NT2/D1 (cell line): ENCODE results near the gene MAD1L1.

Experiments used
- DNase-seq: peaks from one replicate; pipeline ENCODE4 v3.0.0-alpha.2; 2011; ENCODE audit warnings: low read depth, low spot score
- H3K27me3 ChIP-seq: 2 replicates; pipeline ENCODE4 v1.6.0; 2011; ENCODE audit warnings: mild to moderate bottlenecking; ENCODE audit not compliant: insufficient read length, insufficient read depth
- H3K36me3 ChIP-seq: 2 replicates; pipeline ENCODE4 v1.6.1; 2011; ENCODE audit warnings: mild to moderate bottlenecking, low read length, mixed read lengths; ENCODE audit not compliant: insufficient read depth, insufficient read length
- H3K4me1 ChIP-seq: 2 replicates; pipeline ENCODE4 v1.5.1; 2011; ENCODE audit not compliant: insufficient read depth, insufficient read length
- H3K4me3 ChIP-seq: 2 replicates; pipeline ENCODE4 v1.5.1; 2011; ENCODE audit warnings: low read depth; ENCODE audit not compliant: insufficient read length
- H3K9ac ChIP-seq: 2 replicates; pipeline ENCODE4 v1.6.0; 2011; ENCODE audit warnings: low read depth; ENCODE audit not compliant: insufficient read length
- H3K9me3 ChIP-seq: 2 replicates; pipeline ENCODE4 v1.5.1; 2011; ENCODE audit warnings: mild to moderate bottlenecking, low read length; ENCODE audit not compliant: insufficient read depth
- SUZ12 ChIP-seq: IDR thresholded peaks from 2 replicates; pipeline ENCODE4 v1.6.1; 2011; ENCODE audit not compliant: insufficient read length, insufficient read depth; ENCODE audit errors: extremely low read depth
- YY1 ChIP-seq: IDR thresholded peaks from 2 replicates; pipeline ENCODE4 v1.6.1; 2011; ENCODE audit not compliant: insufficient read length, insufficient read depth
- ZNF274 ChIP-seq: IDR thresholded peaks from 2 replicates; pipeline ENCODE4 v1.6.1; 2011; ENCODE audit warnings: mild to moderate bottlenecking, low read depth, low read length

The MAD1L1 gene

GRCh38 chr7:1770331-1770730 lies 462.4 kb downstream of the MAD1L1 start:
- Histone ChIP-seq H3K4me1 (no peaks in the 10 kb centered on the region), H3K36me3 (no peaks in the 10 kb centered on the region), H3K9me3 (peaks cover 6% of the 10 kb centered on the region; the same call in 1 of the 2 replicates), H3K27me3 (no peaks in the 10 kb centered on the region), H3K4me3 (no peak overlapping the region), H3K9ac (no peak overlapping the region)
- TF ChIP-seq SUZ12 (no peak), ZNF274 (no peak)
- no peak for DNase-seq

- no peak overlapping the region for H3K9ac ChIP-seq
- no peaks in the 10 kb centered on the region for H3K4me1 ChIP-seq
- no peak overlapping the region for H3K4me3 ChIP-seq
- DNase-seq: no peak
- TF ChIP-seq YY1 (no peak), SUZ12 (no peak), ZNF274 (no peak)
- H3K27me3 ChIP-seq: no peaks in the 10 kb centered on the region
- no peaks in the 10 kb centered on the region for H3K36me3 ChIP-seq
- H3K9me3 ChIP-seq: no peaks in the 10 kb centered on the region
Measured at GRCh38 chr7:1769286-1770200, 463.2 kb downstream of the MAD1L1 start.

DNA sequence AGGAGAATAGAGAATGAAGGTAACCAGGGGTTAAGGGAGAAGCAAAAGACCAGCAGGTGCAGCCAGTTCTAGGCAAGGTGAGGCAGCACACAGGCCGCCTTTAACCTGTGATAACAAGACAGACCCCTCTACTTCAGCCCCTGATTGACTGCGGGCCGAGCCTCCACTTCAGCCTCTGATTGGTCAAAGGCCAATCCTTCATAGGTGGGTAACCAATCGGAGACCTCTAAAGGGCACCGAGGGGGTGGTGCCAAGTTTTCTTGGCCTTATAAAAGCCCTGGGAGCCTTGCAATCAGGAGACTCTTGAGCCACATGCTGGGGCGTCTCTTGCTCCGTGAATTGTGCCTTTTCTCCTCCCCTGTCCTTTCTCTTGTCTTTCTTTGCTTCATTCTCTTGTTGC lies 463.9 kb downstream of the MAD1L1 start:
- TF ChIP-seq SUZ12 (no peak), YY1 (no peak), ZNF274 (no peak)
- Histone ChIP-seq H3K4me3 (no peak overlapping the region), H3K4me1 (no peaks in the 10 kb centered on the region), H3K9me3 (no peaks in the 10 kb centered on the region), H3K36me3 (no peaks in the 10 kb centered on the region), H3K27me3 (no peaks in the 10 kb centered on the region), H3K9ac (no peak overlapping the region)
- DNase-seq: no peak

GRCh38 chr7:1767524-1767923 lies 465.2 kb downstream of the MAD1L1 start:
- TF ChIP-seq ZNF274: no peak
- TF ChIP-seq YY1: no peak
- no peak for TF ChIP-seq SUZ12
- Histone ChIP-seq H3K4me1 (no peaks in the 10 kb centered on the region), H3K36me3 (no peaks in the 10 kb centered on the region), H3K9me3 (no peaks in the 10 kb centered on the region), H3K4me3 (no peak overlapping the region), H3K27me3 (no peaks in the 10 kb centered on the region), H3K9ac (no peak overlapping the region)
- DNase-seq: no peak
